GM18861 (cell line): ENCODE measurements around the gene CIAPIN1.
"Not testable (repeated sequence)": the region's sequence is repeated elsewhere in the genome, so short reads cannot be mapped to it uniquely, and the experiment has no call there.

ENCODE experiments used
- ATAC-seq: cut with Tn5 transposase; IDR thresholded peaks from one replicate; pipeline ENCODE4 v1.9.1; 2021; ENCODE audit not compliant: unreplicated experiment

The CIAPIN1 gene

DNA sequence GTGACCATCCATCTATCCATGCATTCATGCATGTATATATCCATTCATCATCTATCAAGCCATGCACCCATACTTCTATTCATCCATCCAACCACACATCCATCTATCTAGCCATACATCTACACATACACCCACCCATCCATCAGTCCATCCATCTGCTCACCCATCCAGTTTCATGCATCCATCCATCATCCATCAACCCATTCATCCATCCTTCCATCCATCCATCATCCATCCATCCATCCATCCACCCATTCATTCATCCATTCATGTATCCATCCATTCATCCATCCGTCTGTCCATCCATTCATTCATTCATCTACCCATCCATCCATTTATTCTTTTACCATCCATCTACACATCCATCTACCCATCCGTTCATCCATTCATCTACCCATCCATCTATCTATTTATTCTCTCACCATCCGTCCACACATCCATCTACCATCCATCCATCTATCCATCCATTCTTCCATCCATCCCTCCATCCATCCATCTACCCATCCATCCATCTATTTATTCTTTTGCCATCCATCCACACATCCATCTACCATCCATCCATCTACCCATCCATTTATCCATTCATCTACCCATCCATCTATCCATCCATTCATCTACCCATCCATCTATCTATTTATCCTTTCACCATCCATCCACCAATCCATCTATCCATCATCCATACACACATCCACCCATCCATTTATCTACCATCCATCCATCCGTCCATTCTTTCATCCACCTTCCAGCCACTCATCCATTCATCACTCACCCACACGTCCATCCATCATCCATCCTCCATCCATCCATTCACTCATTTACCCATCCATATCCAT is 39.4 kb downstream of the CIAPIN1 start:
- no peak for ATAC-seq

DNA sequence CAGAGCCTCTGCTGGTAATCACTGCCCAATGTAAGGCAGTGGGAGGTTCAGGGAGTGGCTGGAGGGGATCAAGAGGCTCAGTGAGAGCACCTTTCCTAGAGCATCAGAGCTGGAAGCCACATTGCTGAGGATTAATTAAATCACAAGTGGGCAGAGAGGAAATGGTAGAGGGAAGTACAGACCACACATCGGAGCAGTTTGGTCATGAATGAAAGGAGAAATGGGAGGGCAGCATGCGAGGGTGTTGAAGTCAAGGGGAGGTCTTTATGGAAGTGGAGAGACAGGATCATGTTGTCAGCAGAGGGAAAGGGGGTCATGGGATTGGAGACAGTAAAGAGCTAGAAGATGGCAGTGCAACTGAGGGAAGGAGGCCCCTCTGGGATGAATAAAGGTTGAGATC is 40.3 kb downstream of the CIAPIN1 start:
- no peak for ATAC-seq

DNA sequence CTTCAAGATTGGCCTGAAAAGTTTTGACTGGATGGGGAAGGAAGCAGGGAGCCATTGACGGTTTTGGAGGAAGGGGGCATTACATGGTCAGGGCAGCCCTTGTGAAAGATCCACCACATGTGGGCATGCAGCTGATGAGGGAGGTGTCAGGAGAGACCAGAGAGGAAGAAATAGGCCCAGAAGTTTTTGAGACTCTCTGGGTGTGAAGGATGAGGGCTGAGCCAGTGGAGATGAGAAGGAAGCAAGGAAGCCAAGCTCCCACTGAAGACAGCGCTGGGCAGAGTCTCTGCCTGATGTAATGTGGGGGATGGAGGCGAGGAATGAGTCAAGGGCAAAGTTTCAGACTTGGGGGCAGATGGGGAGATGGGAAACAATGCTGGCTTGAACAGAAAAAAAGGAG is 42.1 kb downstream of the CIAPIN1 start:
- ATAC-seq = no peak

DNA sequence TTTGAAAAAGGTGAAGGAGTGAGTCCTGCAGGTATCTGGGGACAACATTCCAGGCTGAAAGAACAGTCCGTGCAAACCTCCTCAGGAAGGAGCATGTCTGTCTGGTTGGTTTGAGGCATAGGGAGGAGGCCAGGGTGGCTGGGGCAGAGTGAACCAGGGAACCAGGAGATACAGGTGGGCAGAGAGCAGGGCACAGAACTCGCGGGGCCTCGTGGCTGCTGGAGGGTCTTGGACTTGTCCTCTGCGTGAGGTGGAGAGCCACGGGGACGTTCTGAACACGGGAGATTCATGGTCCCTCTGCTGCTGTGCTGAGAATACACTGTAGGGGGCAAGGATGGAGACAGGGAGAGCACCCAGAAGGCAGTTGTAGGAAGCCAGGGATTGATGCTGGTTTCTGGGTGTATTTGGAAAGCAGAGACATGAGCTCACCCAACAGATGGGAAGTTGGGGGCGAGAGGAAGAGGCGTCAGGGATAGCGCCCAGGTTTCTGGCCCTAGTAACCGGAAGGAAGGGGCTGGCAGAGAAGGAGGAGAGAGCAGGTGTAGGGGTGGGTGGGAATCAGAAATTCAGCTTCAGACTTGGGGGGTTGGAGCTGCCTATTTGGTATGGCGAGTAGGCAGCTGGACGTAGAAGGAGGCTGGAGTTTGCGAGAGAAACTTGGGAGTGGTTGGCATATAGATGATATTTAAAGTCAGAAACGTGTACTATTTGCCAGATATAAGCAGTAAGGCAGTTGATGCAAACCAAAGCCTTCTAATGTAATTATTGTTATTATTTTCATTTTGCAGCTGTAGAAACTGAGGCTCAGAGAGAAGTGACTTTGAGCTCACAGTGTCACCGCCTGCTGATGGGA is 43.0 kb downstream of the CIAPIN1 start, which contains the start of gene CCL17:
CCL17 (plus strand) TSS at position 803 of the 853 bp plus-strand sequence. CDS start 9,166 bp downstream, outside the sequence.
- ATAC-seq = no peak

DNA sequence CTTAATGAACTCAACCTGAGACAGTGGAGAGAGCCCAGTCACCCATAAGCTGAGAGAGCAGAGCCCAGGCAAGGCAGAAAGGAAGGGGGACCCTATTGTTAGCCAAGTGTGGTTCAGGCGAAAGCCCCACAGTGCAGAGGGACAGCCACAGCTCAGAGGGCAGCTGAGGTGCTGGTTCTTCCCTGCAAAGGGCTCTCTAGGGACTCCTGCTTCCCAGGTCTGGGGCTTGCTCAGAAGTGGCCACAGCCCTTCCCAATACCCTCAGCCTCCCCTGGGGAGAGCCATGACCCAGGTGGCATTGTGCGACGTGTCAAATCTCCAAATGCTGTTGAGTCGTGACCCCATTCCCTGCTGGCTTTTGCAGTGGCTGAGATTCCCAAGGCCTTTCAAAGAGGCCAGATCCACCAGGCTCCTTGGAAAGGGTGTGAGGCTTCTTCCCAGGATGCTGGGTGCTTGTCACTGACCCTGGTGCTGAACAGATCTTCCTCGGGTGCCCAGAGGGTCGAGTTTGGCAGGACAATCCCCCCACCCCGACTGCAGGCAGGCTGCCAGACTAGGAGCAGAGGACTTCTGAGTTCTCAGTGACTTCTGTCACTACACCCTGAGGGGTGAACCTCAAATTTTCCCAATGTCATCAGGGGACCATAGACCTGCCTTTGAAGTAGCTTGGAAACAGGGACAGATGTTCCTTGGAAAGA is 45.1 kb downstream of the CIAPIN1 start:
- no peak for ATAC-seq

DNA sequence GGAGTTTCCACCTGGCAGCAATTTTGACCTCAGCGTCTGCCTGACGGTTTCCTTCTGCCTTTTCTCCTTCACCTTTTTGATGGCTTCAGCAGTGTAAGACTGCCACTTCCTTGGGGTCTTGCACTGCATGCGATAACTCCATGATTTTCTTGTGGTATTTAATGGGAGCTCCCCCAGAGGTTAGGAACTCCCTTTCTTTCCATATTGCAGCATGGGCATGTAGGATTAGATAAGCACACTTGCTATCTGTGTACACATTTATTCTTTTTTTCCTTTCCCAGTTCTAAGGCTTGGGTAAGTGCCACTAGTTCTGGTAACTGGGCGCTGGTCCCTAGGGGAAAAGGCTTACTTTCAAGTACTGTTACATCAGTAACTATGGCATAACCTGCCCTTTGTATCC is 49.7 kb downstream of the CIAPIN1 start:
- ATAC-seq = not testable (repeated sequence)

DNA sequence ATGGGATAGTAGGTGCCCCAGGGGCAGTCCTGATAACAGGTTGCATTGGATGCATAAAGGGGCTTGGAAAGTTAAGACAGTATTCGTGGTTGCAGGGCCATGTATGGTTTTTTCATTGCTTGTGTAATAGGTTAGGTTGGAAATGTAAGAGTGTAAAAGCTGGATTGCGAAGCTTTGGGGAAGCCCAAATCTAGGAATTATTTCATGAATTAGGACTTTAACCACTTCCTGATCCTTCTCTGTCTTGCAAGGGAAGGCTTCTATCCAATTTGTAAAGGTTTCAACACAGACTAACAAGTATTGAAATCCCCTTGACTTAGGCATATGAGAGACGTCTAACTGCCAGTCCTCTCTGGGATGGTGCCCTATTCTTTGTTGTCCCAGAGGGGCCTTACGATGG is 50.4 kb downstream of the CIAPIN1 start:
- no peak for ATAC-seq

DNA sequence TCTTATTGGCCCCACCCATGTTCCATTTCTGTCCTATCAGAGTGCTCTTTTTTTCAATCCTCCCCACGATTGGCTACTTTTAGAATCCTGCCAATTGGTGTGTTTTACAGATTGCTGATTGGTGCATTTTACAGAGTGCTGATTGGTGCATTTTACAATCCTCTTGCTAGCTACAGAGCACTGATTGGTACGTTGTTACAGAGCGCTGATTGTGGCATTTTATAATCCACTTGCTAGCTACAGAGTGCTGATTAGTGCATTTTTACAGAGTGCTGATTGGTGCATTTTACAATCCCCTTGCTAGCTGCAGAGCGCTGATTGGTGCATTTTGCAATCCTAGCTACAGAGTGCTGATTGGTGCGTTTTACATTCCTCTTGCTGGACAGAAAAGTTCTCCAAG is 52.2 kb downstream of the CIAPIN1 start:
- no peak for ATAC-seq

DNA sequence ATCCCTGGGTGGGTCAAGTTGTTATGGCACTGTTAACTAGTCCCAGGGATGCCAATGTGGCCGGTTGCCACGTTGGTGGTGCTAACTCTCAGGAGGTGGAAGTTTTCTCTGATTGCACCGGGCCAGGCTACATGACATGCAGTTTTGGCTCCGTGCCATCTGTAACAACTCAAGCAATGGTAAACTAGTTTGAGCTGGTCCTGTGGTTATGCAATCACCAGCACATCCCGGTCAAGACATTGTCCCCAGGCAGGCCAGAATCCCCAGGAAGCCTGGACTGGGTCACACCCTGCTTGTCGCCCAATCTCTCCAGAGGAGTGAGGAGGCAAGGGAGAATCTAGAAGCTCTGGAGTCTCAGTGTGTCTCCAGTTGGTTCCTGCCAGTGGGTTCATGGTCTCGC is 52.7 kb downstream of the CIAPIN1 start:
- no peak for ATAC-seq

DNA sequence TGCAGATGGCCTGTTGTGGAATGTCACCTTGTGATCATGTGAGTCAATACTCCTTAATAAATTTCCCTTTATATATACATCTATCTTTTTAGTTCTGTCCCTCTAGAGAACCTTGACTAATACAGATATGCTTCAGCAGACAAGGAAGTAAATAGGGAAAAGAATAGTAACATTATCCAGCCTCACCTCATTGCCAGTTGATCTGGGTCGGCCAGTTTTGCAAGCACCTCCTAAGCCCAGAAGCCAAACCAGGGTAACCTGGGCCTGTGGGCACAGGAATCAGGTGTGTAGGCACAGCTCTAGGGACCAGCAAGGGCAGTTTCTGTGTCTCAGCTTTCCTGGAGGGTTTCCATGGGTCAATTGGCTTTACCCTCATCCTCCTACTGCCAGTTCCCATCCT is 54.5 kb downstream of the CIAPIN1 start:
- ATAC-seq = no peak

DNA sequence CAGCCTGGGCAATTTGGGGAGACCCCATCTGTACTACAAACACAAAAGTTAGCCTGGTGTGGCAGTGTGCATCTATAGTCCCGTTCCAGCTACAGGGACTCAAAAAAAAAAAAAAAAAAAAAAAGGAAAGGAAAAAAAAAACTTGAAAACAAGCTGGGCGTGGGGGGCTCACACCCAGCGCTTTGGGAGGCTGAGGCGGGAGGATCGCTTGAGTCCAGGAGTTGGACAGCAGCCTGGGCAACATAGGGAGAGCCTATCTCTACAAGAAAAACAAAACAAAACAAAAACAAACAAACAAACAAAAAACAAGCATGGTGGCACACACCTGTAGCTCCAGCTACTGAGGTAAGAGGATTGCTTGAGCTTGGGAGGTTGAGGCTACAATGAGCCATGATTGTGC is 55.5 kb downstream of the CIAPIN1 start:
- no peak for ATAC-seq

DNA sequence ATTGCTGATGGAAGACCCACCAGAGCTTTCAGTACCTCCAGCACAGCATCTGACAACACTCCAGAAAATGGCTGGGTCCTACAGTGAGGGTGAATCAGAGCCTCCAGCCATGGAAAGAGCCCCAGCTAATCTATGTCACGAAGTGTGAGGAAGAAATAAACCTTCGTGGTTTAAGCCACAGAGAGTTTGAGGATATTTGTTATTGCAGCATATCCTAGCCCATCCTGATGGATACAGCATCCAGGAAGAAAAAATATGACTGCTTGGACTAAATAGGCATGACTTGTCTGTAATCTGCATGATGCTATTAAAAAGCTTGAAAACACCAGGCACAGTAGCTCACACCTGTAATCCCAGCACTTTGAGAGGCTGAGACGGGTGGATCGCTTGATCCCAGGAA is 55.9 kb downstream of the CIAPIN1 start:
- no peak for ATAC-seq

DNA sequence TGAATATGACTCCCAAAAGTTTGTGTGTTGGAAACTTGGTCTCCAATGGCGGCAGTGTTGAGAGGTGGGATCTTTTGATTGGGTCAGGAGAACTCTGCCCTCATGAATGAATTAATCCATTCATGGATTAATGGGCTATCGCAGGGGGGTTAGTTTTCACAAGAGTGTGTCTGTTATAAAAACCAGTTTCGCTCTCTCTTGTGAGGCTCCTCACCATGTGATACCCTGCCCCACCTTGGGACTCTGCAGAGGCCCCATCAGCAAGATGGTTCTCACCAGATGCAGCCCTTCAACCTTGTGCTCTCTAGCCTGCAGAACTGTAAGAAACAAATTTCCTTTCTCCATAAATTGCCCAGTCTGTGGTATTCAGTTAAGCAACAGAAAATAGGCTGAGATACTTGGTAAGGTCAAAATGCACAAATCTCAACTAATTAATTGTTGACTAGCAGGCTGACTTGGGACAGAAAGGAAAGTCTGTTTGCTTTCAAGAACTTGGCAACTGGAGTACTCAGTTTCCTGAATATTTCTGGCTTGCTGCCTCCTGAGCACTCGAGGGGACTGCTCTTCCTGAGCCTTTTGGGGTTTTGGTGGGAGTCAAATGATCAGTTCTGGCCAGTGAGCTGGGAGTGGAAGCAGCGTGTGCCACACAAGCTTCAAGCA is 56.4 kb downstream of the CIAPIN1 start:
- ATAC-seq = no peak

DNA sequence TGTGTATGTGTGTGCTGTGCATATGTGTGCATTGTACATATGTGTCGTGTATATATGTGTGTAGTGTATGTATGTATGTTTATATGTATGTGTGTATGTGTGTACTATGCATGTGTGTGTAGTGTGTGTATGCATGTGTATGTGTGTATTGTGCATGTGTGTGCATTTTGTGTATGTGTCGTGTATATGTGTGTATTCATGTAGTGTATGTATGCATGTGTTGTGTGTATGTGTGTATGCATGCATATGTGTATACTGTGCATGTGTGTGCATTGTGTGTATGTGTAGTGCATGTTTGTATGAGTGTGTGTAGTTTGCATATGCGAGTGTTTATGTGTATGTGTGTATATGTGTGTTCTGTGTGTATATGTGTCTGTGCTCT is 58.1 kb downstream of the CIAPIN1 start:
- no peak for ATAC-seq

DNA sequence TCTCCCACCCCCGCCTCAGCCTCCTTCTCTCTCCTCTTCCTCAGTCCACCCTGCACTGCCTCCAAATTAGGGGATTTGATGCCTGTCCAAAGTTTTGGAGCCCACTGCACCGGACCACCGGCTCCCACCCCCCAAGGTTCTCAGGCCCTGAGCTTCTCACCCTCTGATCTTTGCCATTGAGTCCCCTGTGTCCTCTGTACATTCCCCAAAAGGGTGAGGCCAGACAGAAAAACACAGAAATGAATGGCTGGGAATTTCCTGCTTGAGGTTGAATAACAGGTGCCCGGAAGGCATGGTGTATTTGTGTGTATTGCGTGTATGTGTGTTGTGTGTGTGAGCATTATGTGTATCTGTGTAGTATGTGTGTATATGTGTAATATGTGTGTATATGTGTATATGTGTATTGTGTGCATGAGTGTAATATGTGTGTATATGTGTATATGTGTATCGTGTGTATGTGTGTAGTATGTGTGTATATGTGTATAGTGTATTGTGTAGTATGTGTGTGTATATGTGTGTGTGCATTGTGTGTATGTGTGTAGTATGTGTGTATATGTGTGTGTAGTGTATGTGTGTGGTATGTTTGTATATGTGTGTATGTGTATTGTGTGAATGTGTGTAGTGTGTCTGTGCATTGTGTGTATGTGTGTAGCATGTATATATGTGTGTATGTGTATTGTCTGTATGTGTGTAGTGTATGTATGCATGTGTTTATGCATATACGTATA is 58.7 kb downstream of the CIAPIN1 start:
- ATAC-seq = no peak

DNA sequence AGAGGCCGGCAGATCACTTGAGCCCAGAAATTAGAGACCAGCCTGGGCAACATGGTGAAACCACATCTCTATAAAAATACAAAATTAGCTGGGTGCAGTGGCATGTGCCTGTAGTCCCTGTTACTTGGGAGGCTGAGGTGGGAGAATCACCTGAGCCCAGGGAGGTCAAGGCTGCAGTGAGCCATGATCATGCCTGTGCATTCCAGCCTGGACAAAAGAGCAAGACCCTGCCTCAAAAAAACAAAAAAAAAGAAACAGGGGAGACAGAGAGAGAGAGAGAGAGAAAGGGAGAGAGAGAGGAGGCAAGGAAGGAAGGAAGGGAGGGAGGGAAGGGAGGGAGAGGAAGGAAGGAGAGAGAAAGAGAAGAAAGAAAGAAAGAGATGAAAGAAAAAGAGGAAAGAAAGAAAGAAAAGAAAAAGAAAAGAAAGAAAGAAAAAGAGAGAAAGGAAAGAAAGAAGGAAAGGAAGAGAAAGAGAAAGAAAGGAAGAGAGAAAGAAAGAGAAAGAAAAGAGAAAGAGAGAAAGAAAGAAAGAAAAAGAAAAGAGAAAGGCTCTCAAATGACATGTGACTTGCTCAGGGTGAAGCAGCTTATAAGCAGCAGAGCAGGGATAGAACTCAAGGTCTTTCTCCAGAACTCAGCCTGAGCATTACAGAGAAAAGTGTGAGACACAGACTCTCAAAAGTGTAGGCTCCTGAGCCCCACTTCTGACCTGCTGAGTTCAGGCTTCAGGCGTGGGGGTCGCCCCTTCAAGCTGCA is 59.4 kb downstream of the CIAPIN1 start:
- no peak for ATAC-seq

DNA sequence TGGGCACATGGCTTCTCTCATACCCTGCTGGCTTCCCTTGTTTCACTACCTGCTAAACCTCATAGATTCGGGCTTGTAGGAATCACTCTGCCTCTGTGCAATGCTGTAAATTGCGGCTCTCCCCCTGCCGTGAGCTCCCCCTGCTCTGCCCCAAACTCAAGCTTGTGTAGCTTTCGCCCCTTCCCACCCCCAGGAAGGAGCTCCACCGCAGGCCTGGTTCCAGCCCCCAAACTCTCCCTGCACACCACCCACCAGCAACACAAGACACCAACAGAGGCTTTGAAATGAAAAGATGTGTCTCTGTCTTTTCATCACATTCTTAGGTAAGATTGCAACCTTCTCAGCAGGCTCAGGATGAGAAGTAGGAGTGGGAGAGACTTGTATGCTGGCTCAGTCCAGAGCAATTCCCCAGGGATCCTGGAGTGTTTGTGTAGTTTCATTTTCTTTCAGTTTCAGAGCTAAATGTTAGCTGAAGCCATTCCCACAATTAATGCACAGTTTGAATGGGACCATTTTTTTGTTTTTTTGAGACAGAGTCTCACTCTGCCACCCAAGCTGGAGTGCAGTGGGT is 60.7 kb downstream of the CIAPIN1 start:
- no peak for ATAC-seq

DNA sequence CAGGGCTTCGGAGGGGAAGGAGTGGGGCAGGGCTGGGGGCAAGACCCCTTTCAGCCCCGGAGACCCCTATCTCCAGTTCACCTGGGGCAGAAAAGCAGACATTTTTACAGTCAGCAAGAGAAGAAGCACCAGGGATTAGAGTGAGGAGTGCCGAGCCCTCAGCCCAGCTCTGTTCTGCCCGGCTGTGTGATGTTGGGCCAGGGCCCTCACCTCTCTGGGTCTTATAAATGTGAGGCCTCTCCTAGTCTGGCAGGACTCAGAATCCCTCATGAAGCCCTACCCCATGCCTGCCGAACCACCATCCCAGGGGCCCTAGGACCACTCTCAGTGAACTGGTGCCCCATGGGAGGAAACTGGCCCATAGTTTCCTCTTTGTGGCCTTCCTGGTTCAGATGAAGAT is 62.1 kb downstream of the CIAPIN1 start:
- no peak for ATAC-seq
